ENCODE results near the gene CCT5. TPM values are rescaled to one million over a fixed set of nuclear protein-coding genes. Genes with fewer than 3 reads are reported as not detected.

Gene CCT5
- total RNA-seq, 1 experiment from 2014 or later = 1,372 TPM

- H3K4me3 ChIP-seq = no peak overlapping the region
- no peaks in the 10 kb centered on the region for H3K27me3 ChIP-seq (replicated peaks)
- no peaks in the 10 kb centered on the region for H3K9me3 ChIP-seq (replicated peaks)
- no peak for DNase-seq (ENCODE audit: low read depth in 1 of 2, low spot score in 2 of 2)
- H3K36me3 ChIP-seq = no peaks in the 10 kb centered on the region
- no peak overlapping the region for H3K27ac ChIP-seq
- H3K4me1 ChIP-seq (replicated peaks) = peaks cover 3% of the 10 kb centered on the region; the same call in 1 of the 2 replicates
These were observed 39.3 kb downstream of the CCT5 start for GRCh38 chr5:10289353-10289752.

GRCh38 chr5:10289991-10290390 lies 39.9 kb downstream of the CCT5 start:
- Histone ChIP-seq H3K9me3 (replicated peaks) (no peaks in the 10 kb centered on the region), H3K4me1 (replicated peaks) (peaks cover 8% of the 10 kb centered on the region; the same call in 1 of the 2 replicates), H3K27me3 (replicated peaks) (no peaks in the 10 kb centered on the region), H3K4me3 (no peak overlapping the region), H3K27ac (no peak overlapping the region), H3K36me3 (no peaks in the 10 kb centered on the region)
- DNase-seq (ENCODE audit: low read depth in 1 of 2, low spot score in 2 of 2) = no peak

DNA sequence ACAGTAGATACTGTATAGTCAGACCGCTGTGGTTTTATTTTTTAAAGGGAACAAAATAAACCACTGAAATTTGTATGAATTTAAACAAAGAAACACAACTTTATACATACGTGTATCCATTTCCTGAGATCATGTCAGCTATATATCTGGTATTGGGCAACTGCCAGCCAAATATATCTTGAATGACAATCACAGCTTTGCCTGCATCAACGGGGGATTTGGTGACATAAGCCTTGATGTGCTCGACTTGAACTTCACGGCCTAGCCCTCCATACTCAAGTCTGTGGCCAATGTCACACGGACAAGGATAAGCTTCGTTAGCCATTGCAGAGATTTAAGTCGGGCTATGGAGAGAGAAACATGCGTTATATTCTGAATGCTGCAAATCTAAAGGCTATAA lies 40.4 kb downstream of the CCT5 start:
- peaks cover 8% of the 10 kb centered on the region; the same call in 1 of the 2 replicates for H3K4me1 ChIP-seq (replicated peaks)
- H3K27me3 ChIP-seq (replicated peaks) = no peaks in the 10 kb centered on the region
- no peaks in the 10 kb centered on the region for H3K36me3 ChIP-seq
- no peak for DNase-seq (ENCODE audit: low read depth in 1 of 2, low spot score in 2 of 2)
- H3K27ac ChIP-seq = no peak overlapping the region
- no peak overlapping the region for H3K4me3 ChIP-seq
- H3K9me3 ChIP-seq (replicated peaks) = no peaks in the 10 kb centered on the region

GRCh38 chr5:10291692-10292339 lies 41.7 kb downstream of the CCT5 start:
- H3K4me1 ChIP-seq (replicated peaks) = peaks cover 17% of the 10 kb centered on the region
- H3K9me3 ChIP-seq (replicated peaks) = no peaks in the 10 kb centered on the region
- no peak overlapping the region for H3K4me3 ChIP-seq
- no peaks in the 10 kb centered on the region for H3K36me3 ChIP-seq
- H3K27me3 ChIP-seq (replicated peaks) = no peaks in the 10 kb centered on the region
- H3K27ac ChIP-seq = no peak overlapping the region
- no peak for DNase-seq (ENCODE audit: low read depth in 1 of 2, low spot score in 2 of 2)

GRCh38 chr5:10293907-10294662 lies 44.0 kb downstream of the CCT5 start:
- Histone ChIP-seq H3K36me3 (no peaks in the 10 kb centered on the region), H3K4me3 (no peak overlapping the region), H3K4me1 (replicated peaks) (peaks cover 17% of the 10 kb centered on the region), H3K27ac (no peak overlapping the region), H3K9me3 (replicated peaks) (no peaks in the 10 kb centered on the region), H3K27me3 (replicated peaks) (no peaks in the 10 kb centered on the region)
- peak in 1 of 2 experiments; percentile 47 for DNase-seq (ENCODE audit: low read depth in 1 of 2, low spot score in 2 of 2)

- Histone ChIP-seq H3K36me3 (no peaks in the 10 kb centered on the region), H3K9me3 (replicated peaks) (no peaks in the 10 kb centered on the region; the same call in 1 of the 2 replicates), H3K4me3 (no peak overlapping the region), H3K27me3 (replicated peaks) (no peaks in the 10 kb centered on the region), H3K4me1 (replicated peaks) (peaks cover 17% of the 10 kb centered on the region), H3K27ac (no peak overlapping the region)
- DNase-seq (ENCODE audit: low read depth in 1 of 2, low spot score in 2 of 2) = no peak
These were observed 45.7 kb downstream of the CCT5 start for GRCh38 chr5:10295619-10296326.

GRCh38 chr5:10297646-10298204 lies 47.6 kb downstream of the CCT5 start:
- Histone ChIP-seq H3K9me3 (replicated peaks) (no peaks in the 10 kb centered on the region; the same call in 1 of the 2 replicates), H3K36me3 (no peaks in the 10 kb centered on the region), H3K4me1 (replicated peaks) (peaks cover 17% of the 10 kb centered on the region), H3K27me3 (replicated peaks) (no peaks in the 10 kb centered on the region), H3K4me3 (no peak overlapping the region), H3K27ac (no peak overlapping the region)
- DNase-seq (ENCODE audit: low read depth in 1 of 2, low spot score in 2 of 2) = no peak

GRCh38 chr5:10300246-10300645 lies 50.2 kb downstream of the CCT5 start:
- H3K9me3 ChIP-seq (replicated peaks) = no peaks in the 10 kb centered on the region; the same call in 1 of the 2 replicates
- H3K4me3 ChIP-seq = no peak overlapping the region
- H3K27me3 ChIP-seq (replicated peaks) = no peaks in the 10 kb centered on the region
- no peak overlapping the region for H3K27ac ChIP-seq
- no peak for DNase-seq (ENCODE audit: low read depth in 1 of 2, low spot score in 2 of 2)
- peaks cover 9% of the 10 kb centered on the region for H3K4me1 ChIP-seq (replicated peaks)
- no peaks in the 10 kb centered on the region for H3K36me3 ChIP-seq

- no peaks in the 10 kb centered on the region for H3K27me3 ChIP-seq (replicated peaks)
- H3K27ac ChIP-seq = no peak overlapping the region
- DNase-seq (ENCODE audit: low read depth in 1 of 2, low spot score in 2 of 2) = no peak
- no peaks in the 10 kb centered on the region for H3K36me3 ChIP-seq
- no peaks in the 10 kb centered on the region; the same call in 1 of the 2 replicates for H3K9me3 ChIP-seq (replicated peaks)
- no peak overlapping the region for H3K4me3 ChIP-seq
- H3K4me1 ChIP-seq (replicated peaks) = peaks cover 1% of the 10 kb centered on the region; the same call in 1 of the 2 replicates
These were observed 51.2 kb downstream of the CCT5 start for GRCh38 chr5:10301266-10301665.

DNA sequence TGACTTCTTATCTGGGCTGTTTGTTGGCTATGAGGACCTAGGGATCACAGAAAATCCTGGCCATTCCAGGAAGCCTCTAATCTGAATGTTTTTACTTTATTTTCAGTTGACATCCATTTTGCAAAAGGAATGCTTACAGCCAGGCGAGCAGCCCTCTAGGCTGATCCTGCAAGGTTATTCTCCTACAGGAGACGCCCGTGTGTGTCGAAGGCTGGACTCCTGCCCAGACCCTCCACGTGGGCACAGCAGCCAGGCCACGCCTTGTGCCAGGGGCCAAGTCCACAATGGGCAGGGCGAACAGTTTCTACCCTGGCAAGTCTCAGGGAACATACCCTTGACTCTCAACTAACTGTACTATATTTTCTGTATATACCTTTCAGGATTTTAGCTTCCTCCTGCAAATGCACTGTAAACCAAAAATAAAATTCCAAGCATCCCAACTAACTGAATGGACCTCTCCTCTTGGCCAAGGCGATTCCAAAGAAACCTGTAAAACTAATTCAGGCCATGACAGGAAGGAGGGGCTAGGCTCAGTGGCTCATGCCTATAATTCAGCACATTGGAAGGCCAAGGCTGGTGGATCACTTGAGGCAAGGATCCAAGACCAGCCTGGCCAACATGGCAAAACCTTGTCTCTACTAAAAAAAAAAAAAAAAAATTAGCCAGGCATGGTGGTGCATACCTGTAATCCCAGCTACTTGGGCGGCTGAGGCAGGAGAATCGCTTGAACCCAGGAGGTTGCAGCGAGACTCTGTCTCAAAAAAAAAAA lies 51.9 kb downstream of the CCT5 start:
- H3K27me3 ChIP-seq (replicated peaks) = no peaks in the 10 kb centered on the region
- DNase-seq (ENCODE audit: low read depth in 1 of 2, low spot score in 2 of 2) = no peak
- H3K27ac ChIP-seq = no peak overlapping the region
- H3K4me3 ChIP-seq = no peak overlapping the region
- no peaks in the 10 kb centered on the region for H3K36me3 ChIP-seq
- no peaks in the 10 kb centered on the region; the same call in 1 of the 2 replicates for H3K9me3 ChIP-seq (replicated peaks)
- no peaks in the 10 kb centered on the region for H3K4me1 ChIP-seq (replicated peaks)

DNA sequence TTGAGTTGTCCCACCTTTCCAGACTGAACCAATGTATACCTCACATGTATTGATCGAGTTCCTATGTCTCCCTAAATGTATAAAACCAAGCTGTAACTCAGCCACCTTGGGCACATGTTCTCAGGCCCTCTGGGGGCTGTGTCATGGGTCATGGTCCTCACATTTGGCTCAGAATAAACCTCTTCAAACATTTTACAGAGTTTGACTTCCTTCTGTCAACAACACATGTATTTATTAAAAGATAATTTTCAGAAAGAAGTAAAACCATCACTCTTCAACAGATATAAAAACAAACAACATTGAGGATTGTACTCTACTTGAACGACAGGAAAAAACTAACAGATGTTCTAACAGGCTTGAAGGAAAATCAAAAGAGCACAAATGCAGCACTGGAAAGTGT lies 53.1 kb downstream of the CCT5 start:
- Histone ChIP-seq H3K4me3 (no peak overlapping the region), H3K36me3 (no peaks in the 10 kb centered on the region), H3K9me3 (replicated peaks) (no peaks in the 10 kb centered on the region; the same call in 1 of the 2 replicates), H3K27ac (no peak overlapping the region), H3K27me3 (replicated peaks) (no peaks in the 10 kb centered on the region), H3K4me1 (replicated peaks) (no peaks in the 10 kb centered on the region)
- DNase-seq (ENCODE audit: low read depth in 1 of 2, low spot score in 2 of 2) = no peak

GRCh38 chr5:10303699-10304170 lies 53.7 kb downstream of the CCT5 start:
- H3K27ac ChIP-seq = no peak overlapping the region
- no peak overlapping the region for H3K4me3 ChIP-seq
- no peaks in the 10 kb centered on the region for H3K4me1 ChIP-seq (replicated peaks)
- H3K36me3 ChIP-seq = no peaks in the 10 kb centered on the region
- DNase-seq (ENCODE audit: low read depth in 1 of 2, low spot score in 2 of 2) = no peak
- no peaks in the 10 kb centered on the region for H3K27me3 ChIP-seq (replicated peaks)
- no peaks in the 10 kb centered on the region; the same call in 1 of the 2 replicates for H3K9me3 ChIP-seq (replicated peaks)

DNA sequence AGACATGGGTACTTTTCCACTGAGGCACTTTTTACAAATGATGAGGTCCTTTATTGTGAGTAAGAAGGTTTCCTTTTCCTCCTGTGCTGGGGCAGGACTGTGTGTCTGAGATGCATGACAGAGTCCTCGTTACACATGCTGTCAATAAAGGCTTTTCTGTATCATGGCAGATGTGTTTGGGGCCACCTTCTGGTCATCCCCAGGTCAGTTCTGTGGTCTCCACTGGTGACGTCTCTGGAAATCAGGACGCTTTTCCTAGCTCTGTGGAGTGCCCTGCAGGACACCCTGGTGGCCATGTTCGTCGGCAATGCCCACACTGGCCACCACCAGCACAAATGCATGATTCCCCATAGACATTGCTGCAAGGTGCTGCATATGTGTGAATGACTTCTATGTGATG lies 54.9 kb downstream of the CCT5 start:
- Histone ChIP-seq H3K27me3 (replicated peaks) (no peaks in the 10 kb centered on the region), H3K27ac (no peak overlapping the region), H3K36me3 (no peaks in the 10 kb centered on the region), H3K9me3 (replicated peaks) (no peaks in the 10 kb centered on the region; the same call in 1 of the 2 replicates), H3K4me1 (replicated peaks) (peaks cover under 1% of the 10 kb centered on the region), H3K4me3 (no peak overlapping the region)
- no peak for DNase-seq (ENCODE audit: low read depth in 1 of 2, low spot score in 2 of 2)

Data from SJSA1 (cell line).